Stomach smooth muscle (tissue), 2 donors: ENCODE results near the gene NSMCE1.
"Not testable (repeated sequence)": the region's sequence is repeated elsewhere in the genome, so short reads cannot be mapped to it uniquely, and the experiment has no call there.

ENCODE experiments used
- H3K27ac ChIP-seq: one replicate; pipeline ENCODE4 v1.7.0; 2013; ENCODE audit warnings: mild to moderate bottlenecking, low read length, inconsistent platforms
- H3K27me3 ChIP-seq, 2 donors: one replicate each; pipeline ENCODE4 v1.7.0; 2013; ENCODE audit warnings: low read length in 2 of 2; ENCODE audit not compliant: insufficient read depth in 2 of 2, control insufficient read depth in 1 of 2
- H3K36me3 ChIP-seq, 2 donors: one replicate each; pipeline ENCODE4 v1.7.0; 2013; ENCODE audit warnings: low read length in 2 of 2; ENCODE audit not compliant: control insufficient read depth in 2 of 2, insufficient read depth in 2 of 2
- H3K4me1 ChIP-seq: one replicate; pipeline ENCODE4 v1.7.0; 2013; ENCODE audit warnings: low read length; ENCODE audit not compliant: control insufficient read depth, insufficient read depth
- H3K4me3 ChIP-seq, 2 donors: one replicate each; pipeline ENCODE4 v1.7.0; 2013; ENCODE audit warnings: low read length in 2 of 2
- H3K9ac ChIP-seq, 2 donors: one replicate each; pipeline ENCODE4 v1.7.0; 2013; ENCODE audit warnings: low read length in 2 of 2, mild to moderate bottlenecking in 1 of 2
- H3K9me3 ChIP-seq, 2 donors: one replicate each; pipeline ENCODE4 v1.7.0; 2013; ENCODE audit warnings: low read length in 2 of 2; ENCODE audit not compliant: control insufficient read depth in 2 of 2
- donor health status: healthy.
- donor health status: Pancreatic carcinoma.

NSMCE1 gene

DNA sequence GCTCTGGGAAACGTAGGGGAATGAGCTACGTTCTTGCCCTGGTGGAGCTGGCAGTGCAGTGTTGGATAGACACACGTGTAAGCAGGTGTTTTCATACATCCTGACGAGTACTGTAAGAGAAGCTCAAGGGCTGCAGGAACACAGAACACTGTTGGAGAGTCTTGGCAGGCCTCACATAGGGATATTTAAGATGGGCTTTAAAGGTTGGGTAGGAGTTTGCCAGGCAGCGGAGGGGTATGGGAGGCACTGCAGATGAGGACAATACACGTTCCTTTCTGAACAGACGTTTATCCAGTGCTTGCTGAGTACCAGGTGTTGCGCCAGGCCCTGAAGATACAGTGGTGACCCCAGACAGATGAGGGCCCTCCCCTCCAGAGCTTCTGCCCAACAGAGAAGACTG is 59.0 kb downstream of the NSMCE1 start:
- no peaks in the 10 kb centered on the region for H3K9me3 ChIP-seq
- peaks cover under 1% of the 10 kb centered on the region for H3K4me1 ChIP-seq
- H3K4me3 ChIP-seq: no peak overlapping the region
- no peaks in the 10 kb centered on the region for H3K27me3 ChIP-seq
- peaks cover 0 to 17% of the 10 kb centered on the region in 2 donors for H3K36me3 ChIP-seq
- H3K27ac ChIP-seq: no peak overlapping the region
- no peak overlapping the region for H3K9ac ChIP-seq

- H3K27me3 ChIP-seq: no peaks in the 10 kb centered on the region
- no peak overlapping the region for H3K4me3 ChIP-seq
- H3K27ac ChIP-seq: no peak overlapping the region
- no peak overlapping the region for H3K9ac ChIP-seq
- H3K36me3 ChIP-seq: peaks cover 0 to 14% of the 10 kb centered on the region in 2 donors
- no peaks in the 10 kb centered on the region for H3K9me3 ChIP-seq
- H3K4me1 ChIP-seq: peaks cover 7% of the 10 kb centered on the region
These were observed 59.8 kb downstream of the NSMCE1 start for GRCh38 chr16:27208796-27209195.

- Histone ChIP-seq H3K4me3 (no peak overlapping the region), H3K27ac (no peak overlapping the region), H3K9ac (no peak overlapping the region), H3K27me3 (no peaks in the 10 kb centered on the region), H3K36me3 (peaks cover 0 to 14% of the 10 kb centered on the region in 2 donors), H3K4me1 (peaks cover 8% of the 10 kb centered on the region), H3K9me3 (no peaks in the 10 kb centered on the region)
These were observed 60.4 kb downstream of the NSMCE1 start for GRCh38 chr16:27208081-27208680.

- not testable (repeated sequence) for H3K9me3 ChIP-seq, H3K9ac ChIP-seq, H3K4me3 ChIP-seq, H3K27me3 ChIP-seq, H3K27ac ChIP-seq
- Histone ChIP-seq H3K36me3 (peaks cover 0 to 14% of the 10 kb centered on the region in 2 donors), H3K4me1 (peaks cover 12% of the 10 kb centered on the region)
These were observed 61.5 kb downstream of the NSMCE1 start for GRCh38 chr16:27207121-27207520.

- Histone ChIP-seq H3K27ac (no peak overlapping the region), H3K27me3 (no peaks in the 10 kb centered on the region), H3K36me3 (peaks cover 0 to 9% of the 10 kb centered on the region in 2 donors), H3K9me3 (no peaks in the 10 kb centered on the region), H3K4me3 (no peak overlapping the region), H3K9ac (no peak overlapping the region), H3K4me1 (peaks cover 12% of the 10 kb centered on the region)
These were observed 63.0 kb downstream of the NSMCE1 start for GRCh38 chr16:27205423-27206065.

DNA sequence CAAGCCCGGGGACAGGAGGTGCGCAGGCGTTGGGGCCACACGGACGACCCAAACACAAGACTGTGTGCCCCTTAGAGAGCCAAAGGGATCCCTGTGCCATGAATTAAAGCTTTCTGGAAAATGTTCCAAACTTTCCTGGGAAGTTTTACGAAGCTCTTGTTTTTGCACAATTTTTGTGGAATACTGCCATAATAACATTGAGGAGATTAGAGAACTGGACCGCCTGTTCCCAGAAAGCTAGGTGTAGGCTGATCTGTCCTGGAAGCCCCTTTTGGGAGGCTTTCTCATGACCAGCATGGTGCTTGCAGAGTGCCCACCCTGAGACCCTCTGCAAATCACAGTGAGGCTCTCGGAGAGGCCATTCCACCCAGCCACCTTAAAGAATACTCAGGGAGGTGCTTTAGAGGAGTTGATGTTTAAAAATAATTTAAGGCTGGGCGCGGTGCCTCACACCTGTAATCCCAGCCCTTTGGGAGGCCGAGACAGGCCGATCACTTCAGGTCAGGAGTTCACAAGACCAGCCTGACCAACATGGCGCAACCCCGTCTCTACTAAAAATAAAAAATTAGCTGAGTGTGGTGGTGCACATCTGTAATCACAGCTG is 64.2 kb downstream of the NSMCE1 start:
- H3K4me1 ChIP-seq: peaks cover 12% of the 10 kb centered on the region
- peak overlapping the region; percentile 86 to 99 for H3K4me3 ChIP-seq
- no peaks in the 10 kb centered on the region for H3K27me3 ChIP-seq
- peak overlapping the region; percentile 95 to 100 for H3K9ac ChIP-seq
- peak overlapping the region; percentile 96 for H3K27ac ChIP-seq
- no peaks in the 10 kb centered on the region for H3K9me3 ChIP-seq
- H3K36me3 ChIP-seq: peaks cover 0 to 2% of the 10 kb centered on the region in 2 donors

DNA sequence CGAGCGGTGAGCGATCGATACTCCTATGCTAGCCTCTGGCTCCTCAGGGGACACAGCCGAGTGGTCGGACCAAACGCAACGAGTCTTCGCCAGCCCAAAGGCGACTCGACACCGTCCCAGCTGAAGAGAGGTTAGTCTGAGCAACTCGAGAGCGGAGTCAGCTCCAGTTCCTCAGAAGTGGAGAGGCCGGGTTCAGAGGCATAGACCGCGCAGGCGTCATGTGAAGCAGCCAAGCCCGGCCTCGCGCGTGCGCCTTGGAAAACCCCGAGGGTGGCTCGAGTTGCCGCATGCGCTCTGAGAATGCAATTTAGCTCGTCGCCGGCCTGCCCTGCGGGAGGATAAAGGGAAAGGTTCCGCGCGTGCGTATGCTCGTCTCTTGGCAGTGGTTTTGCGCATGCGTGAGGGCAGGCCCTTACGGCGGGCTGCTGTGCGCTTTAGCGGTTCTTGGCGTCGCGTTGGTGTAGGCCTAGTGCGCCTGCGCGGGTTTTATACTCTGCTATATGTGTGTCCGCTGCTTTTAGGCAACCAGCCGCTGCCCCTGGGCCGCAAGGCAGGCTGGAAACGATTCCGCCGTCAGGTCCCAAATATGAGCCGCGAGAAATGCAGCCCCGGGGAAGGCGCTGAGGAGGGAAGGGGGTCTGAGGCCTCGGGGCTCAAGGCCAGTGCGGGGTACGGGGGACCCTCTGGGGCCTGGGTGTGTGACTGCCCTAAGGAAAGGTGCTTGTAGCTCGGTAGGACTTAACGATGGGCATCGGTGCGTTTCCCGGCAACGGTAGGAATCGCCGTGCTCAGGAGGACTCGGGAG is 64.9 kb downstream of the NSMCE1 start, which contains the start of gene KDM8:
Gene KDM8 (plus strand): TSS at position 20 of the 805 bp plus-strand sequence. CDS start 6,598 bp downstream, outside the sequence.
- Histone ChIP-seq H3K4me1 (peaks cover 12% of the 10 kb centered on the region), H3K9ac (peak within 1 kb of the TSS; percentile 95 to 100), H3K27ac (peak within 1 kb of the TSS; percentile 96), H3K27me3 (no peaks in the 10 kb centered on the region), H3K36me3 (peaks cover 0 to 2% of the 10 kb centered on the region in 2 donors), H3K4me3 (peak within 1 kb of the TSS; percentile 86 to 99), H3K9me3 (no peaks in the 10 kb centered on the region)

DNA sequence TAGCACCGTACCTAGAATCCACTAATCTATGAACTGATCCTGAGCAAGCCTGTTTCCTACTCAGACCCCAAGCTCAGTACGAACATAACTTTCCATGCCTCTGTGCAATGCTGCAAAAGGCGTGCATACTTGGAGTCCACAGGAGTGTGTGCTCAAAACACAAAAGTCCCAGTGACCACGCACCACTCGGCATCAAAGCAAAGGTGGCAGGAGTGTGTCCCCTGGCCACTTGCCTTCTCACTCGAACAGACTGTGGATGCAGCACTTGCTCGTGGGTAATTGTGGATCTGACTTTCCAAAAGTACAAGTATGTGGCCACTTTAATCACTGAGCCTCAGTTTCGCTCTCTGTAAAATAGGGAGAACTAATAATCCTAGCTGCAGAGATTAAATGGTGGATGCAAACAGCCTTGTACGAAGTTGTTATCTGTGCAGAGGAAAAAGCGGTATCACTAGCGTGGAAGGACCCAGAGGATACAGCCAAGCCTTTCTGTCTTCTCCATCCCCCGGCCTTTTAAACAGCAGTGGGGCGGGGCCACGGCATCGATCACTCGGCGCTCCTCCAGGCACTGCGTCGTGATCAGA is 65.6 kb downstream of the NSMCE1 start:
- Histone ChIP-seq H3K4me3 (peak overlapping the region; percentile 78 to 99), H3K27me3 (no peaks in the 10 kb centered on the region), H3K27ac (peak overlapping the region; percentile 96), H3K9ac (peak overlapping the region; percentile 86 to 99), H3K36me3 (peaks cover 0 to 2% of the 10 kb centered on the region in 2 donors), H3K9me3 (no peaks in the 10 kb centered on the region), H3K4me1 (peaks cover 12% of the 10 kb centered on the region)

DNA sequence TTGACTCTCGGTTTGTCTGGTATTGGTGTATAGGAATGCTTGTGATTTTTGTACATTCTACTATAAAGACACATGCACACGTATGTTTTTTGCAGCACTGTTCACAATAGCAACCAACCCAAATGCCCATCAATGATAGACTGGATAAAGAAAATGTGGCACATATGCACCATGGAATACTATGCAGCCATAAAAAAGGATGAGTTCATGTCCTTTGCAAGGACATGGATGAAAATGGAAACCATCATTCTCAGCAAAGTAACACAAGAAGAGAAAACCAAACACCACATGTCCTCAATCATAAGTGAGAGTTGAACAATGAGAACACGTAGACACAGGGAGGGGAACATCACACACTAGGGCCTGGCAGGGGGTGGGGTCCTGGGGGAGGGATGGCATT is 67.7 kb downstream of the NSMCE1 start:
- H3K4me3 ChIP-seq, H3K9me3 ChIP-seq, H3K27me3 ChIP-seq, H3K27ac ChIP-seq, H3K36me3 ChIP-seq, H3K9ac ChIP-seq: not testable (repeated sequence)
- H3K4me1 ChIP-seq: peaks cover 12% of the 10 kb centered on the region

DNA sequence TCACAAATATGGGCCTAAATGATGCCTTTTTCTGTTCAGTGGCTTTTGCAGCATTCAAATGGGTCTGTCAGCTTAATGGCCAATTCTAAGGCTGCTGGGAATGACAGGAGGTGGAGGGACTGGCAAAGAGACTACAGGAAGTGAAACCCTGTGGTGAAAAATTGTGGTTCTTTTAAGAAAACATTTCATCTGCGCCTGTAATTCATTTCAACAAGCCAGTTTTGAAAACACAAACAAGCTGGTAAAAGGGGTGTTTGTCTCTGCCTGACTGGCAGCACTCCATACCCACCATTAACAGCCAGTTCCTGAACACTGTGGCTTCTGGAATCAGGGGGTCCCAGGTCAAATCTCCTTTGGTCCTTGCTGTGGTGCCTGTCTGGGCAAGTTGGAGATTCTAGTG is 68.8 kb downstream of the NSMCE1 start:
- peaks cover 12% of the 10 kb centered on the region for H3K4me1 ChIP-seq
- H3K27me3 ChIP-seq: peaks cover 0 to 3% of the 10 kb centered on the region in 2 donors
- no peak overlapping the region for H3K9ac ChIP-seq
- H3K4me3 ChIP-seq: no peak overlapping the region
- no peaks in the 10 kb centered on the region for H3K9me3 ChIP-seq
- no peaks in the 10 kb centered on the region for H3K36me3 ChIP-seq
- H3K27ac ChIP-seq: no peak overlapping the region
